Measurements from ENCODE around the gene TREH.

The TREH gene

DNA sequence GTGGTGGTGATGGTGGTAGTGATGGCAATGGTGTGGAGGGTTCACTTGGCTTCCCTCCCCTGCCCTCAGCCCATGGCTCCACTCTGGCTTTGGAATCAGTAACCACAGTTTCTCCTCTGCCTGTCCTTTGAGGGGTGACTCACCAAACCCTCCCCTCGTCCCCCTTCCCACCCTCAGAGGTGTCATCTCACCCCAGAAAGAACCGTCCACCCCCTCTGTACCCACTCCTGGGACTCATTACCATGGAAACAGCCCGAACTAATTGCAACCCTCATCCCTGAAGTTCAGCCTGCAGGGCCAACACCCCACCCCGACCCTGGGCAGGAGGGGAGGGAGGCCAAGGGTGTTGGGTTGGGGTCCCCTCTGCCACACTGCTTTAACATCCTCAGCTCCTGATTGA lies 45.5 kb downstream of the TREH start:
- Histone ChIP-seq H2BK5ac (ENCODE audit: low read depth, low read length, poor library complexity, severe bottlenecking) (no peak overlapping the region), H3K4me2 (ENCODE audit: low read length, poor library complexity, severe bottlenecking) (no peak overlapping the region), H3K14ac (ENCODE audit: low read length in 2 of 2) (no peak overlapping the region), H2BK15ac (ENCODE audit: low read depth, poor library complexity, severe bottlenecking) (no peak overlapping the region), H3K18ac (ENCODE audit: low read depth in 1 of 2, low read length in 2 of 2) (peak overlapping the region in 1 of 2 experiments; percentile 41), H3K4me3 (ENCODE audit: insufficient read depth in 1 of 2, low read depth in 1 of 2, low read length in 2 of 2) (peak overlapping the region in 1 of 2 experiments; percentile 24), H2BK120ac (ENCODE audit: low read depth, low read length) (no peak overlapping the region), H2AK5ac (ENCODE audit: low read length, severe bottlenecking) (no peak overlapping the region), H4K91ac (ENCODE audit: low read length) (no peak overlapping the region), H3K4me1 (ENCODE audit: control insufficient read depth, insufficient read depth, low read depth, low read length) (peaks cover 33% of the 10 kb centered on the region), H3K79me1 (replicated peaks; ENCODE audit: low read length, poor library complexity, severe bottlenecking) (peaks cover 50% of the 10 kb centered on the region), H3K27me3 (ENCODE audit: control insufficient read depth in 1 of 2, insufficient read depth in 1 of 2, low read length in 2 of 2) (no peaks in the 10 kb centered on the region), H2BK12ac (ENCODE audit: low read length in 2 of 2) (no peak overlapping the region), H3K36me3 (ENCODE audit: control insufficient read depth in 1 of 2, insufficient read depth in 2 of 2, low read depth in 1 of 2, low read length in 2 of 2) (peaks cover 82 to 94% of the 10 kb centered on the region in 2 experiments), H4K8ac (ENCODE audit: low read length) (no peak overlapping the region), H3K9ac (ENCODE audit: low read length) (peak overlapping the region; percentile 78), H2AFZ (ENCODE audit: low read depth, low read length) (no peak overlapping the region), H3K23ac (ENCODE audit: low read length in 2 of 2) (no peak overlapping the region), H3K4ac (ENCODE audit: low read depth in 1 of 2, low read length in 2 of 2) (no peak overlapping the region), H3K27ac (ENCODE audit: low read length, poor library complexity, severe bottlenecking) (no peak overlapping the region), H3K9me3 (ENCODE audit: control insufficient read depth, low read length) (no peaks in the 10 kb centered on the region)
- peak; percentile 59 for DNase-seq
- 58% methylated on average over 2 of the region's 4 CpGs for WGBS

DNA sequence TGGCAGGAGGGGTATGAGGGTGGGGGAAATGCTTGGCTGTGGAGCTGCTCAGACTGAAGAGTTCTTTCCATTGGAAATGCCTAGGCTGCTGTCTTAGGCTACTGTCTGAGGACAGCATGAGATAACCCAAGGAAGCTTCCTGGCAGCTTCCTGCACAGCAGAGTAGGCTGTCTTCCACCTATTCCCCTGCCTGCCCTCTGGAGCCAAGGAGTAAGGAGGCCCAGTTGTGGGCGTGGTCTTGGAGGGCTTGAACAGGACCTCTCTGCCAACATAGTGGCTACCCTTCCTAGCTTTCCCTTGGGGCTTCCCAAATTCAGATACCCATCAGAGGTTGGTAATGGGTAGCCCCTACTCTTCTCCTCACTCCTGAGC lies 46.1 kb downstream of the TREH start:
- H3K4me1 ChIP-seq (ENCODE audit: control insufficient read depth, insufficient read depth, low read depth, low read length) = peaks cover 33% of the 10 kb centered on the region
- H2BK12ac ChIP-seq (ENCODE audit: low read length in 2 of 2) = peak overlapping the region in 1 of 2 experiments; percentile 22
- peaks cover 49% of the 10 kb centered on the region for H3K79me1 ChIP-seq (replicated peaks; ENCODE audit: low read length, poor library complexity, severe bottlenecking)
- no peak overlapping the region for H3K27ac ChIP-seq (ENCODE audit: low read length, poor library complexity, severe bottlenecking)
- H3K23ac ChIP-seq (ENCODE audit: low read length in 2 of 2) = no peak overlapping the region
- peaks cover 82 to 93% of the 10 kb centered on the region in 2 experiments for H3K36me3 ChIP-seq (ENCODE audit: control insufficient read depth in 1 of 2, insufficient read depth in 2 of 2, low read depth in 1 of 2, low read length in 2 of 2)
- no peak overlapping the region for H3K14ac ChIP-seq (ENCODE audit: low read length in 2 of 2)
- no peak overlapping the region for H3K18ac ChIP-seq (ENCODE audit: low read depth in 1 of 2, low read length in 2 of 2)
- WGBS = 100% methylated on average over 1 of the region's 1 CpG
- H2BK15ac ChIP-seq (ENCODE audit: low read depth, poor library complexity, severe bottlenecking) = no peak overlapping the region
- H4K8ac ChIP-seq (ENCODE audit: low read length) = peak overlapping the region; percentile 9
- no peak overlapping the region for H3K4me2 ChIP-seq (ENCODE audit: low read length, poor library complexity, severe bottlenecking)
- H3K4ac ChIP-seq (ENCODE audit: low read depth in 1 of 2, low read length in 2 of 2) = no peak overlapping the region
- H3K9ac ChIP-seq (ENCODE audit: low read length) = peak overlapping the region; percentile 78
- no peak overlapping the region for H2AFZ ChIP-seq (ENCODE audit: low read depth, low read length)
- H3K9me3 ChIP-seq (ENCODE audit: control insufficient read depth, low read length) = no peaks in the 10 kb centered on the region
- H3K4me3 ChIP-seq (ENCODE audit: insufficient read depth in 1 of 2, low read depth in 1 of 2, low read length in 2 of 2) = peak overlapping the region in 1 of 2 experiments; percentile 24
- H2BK120ac ChIP-seq (ENCODE audit: low read depth, low read length) = no peak overlapping the region
- DNase-seq = no peak
- no peaks in the 10 kb centered on the region for H3K27me3 ChIP-seq (ENCODE audit: control insufficient read depth in 1 of 2, insufficient read depth in 1 of 2, low read length in 2 of 2)
- no peak overlapping the region for H2AK5ac ChIP-seq (ENCODE audit: low read length, severe bottlenecking)
- H2BK5ac ChIP-seq (ENCODE audit: low read depth, low read length, poor library complexity, severe bottlenecking) = no peak overlapping the region
- no peak overlapping the region for H4K91ac ChIP-seq (ENCODE audit: low read length)

DNA sequence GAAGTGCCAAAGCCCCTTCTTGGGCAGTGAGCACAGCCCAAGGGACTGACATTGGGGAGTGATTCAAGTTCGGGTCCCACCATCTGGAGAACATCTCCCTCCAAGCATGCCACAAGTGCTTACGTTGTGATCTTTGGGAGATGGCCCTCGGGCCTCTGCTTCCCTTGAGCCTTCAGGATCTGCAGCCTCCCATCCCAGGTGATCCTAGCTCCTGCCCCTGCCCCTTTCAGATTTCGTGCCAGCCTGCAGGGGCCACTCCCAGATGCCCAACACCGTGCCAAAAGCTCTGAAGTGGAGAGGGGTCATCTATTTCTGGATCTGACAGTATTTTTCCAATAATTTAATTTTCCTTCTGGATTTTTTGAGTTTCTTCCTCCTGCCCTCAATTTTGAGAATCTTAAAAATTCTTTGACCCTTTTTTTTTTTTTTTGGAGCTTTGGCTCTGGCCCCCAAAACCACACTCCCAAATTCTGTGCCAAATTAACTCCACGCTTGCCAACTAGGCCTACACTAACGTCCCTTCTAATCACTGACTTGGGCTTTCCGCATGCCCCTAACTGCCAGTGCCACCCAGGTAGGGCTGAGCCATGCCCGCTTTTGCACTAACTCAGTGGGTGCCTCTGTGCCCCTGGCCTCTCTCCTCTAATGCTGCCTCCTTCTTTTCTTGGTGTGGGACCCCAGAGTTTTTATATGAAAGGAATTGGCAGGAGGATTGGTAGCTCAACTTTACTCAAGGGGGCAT lies 46.7 kb downstream of the TREH start:
- H3K4me1 ChIP-seq (ENCODE audit: control insufficient read depth, insufficient read depth, low read depth, low read length) = peaks cover 33% of the 10 kb centered on the region
- no peak overlapping the region for H2BK15ac ChIP-seq (ENCODE audit: low read depth, poor library complexity, severe bottlenecking)
- H3K27ac ChIP-seq (ENCODE audit: low read length, poor library complexity, severe bottlenecking) = no peak overlapping the region
- H3K18ac ChIP-seq (ENCODE audit: low read depth in 1 of 2, low read length in 2 of 2) = no peak overlapping the region
- H2BK12ac ChIP-seq (ENCODE audit: low read length in 2 of 2) = no peak overlapping the region
- no peaks in the 10 kb centered on the region for H3K9me3 ChIP-seq (ENCODE audit: control insufficient read depth, low read length)
- H4K91ac ChIP-seq (ENCODE audit: low read length) = no peak overlapping the region
- H3K23ac ChIP-seq (ENCODE audit: low read length in 2 of 2) = no peak overlapping the region
- 91% methylated on average over 8 of the region's 9 CpGs for WGBS
- no peak overlapping the region for H3K4me3 ChIP-seq (ENCODE audit: insufficient read depth in 1 of 2, low read depth in 1 of 2, low read length in 2 of 2)
- H2BK5ac ChIP-seq (ENCODE audit: low read depth, low read length, poor library complexity, severe bottlenecking) = no peak overlapping the region
- no peak overlapping the region for H2AFZ ChIP-seq (ENCODE audit: low read depth, low read length)
- DNase-seq = no peak
- peak overlapping the region in 1 of 2 experiments; percentile 19 for H3K14ac ChIP-seq (ENCODE audit: low read length in 2 of 2)
- H2BK120ac ChIP-seq (ENCODE audit: low read depth, low read length) = no peak overlapping the region
- peaks cover 82 to 95% of the 10 kb centered on the region in 2 experiments for H3K36me3 ChIP-seq (ENCODE audit: control insufficient read depth in 1 of 2, insufficient read depth in 2 of 2, low read depth in 1 of 2, low read length in 2 of 2)
- no peak overlapping the region for H4K8ac ChIP-seq (ENCODE audit: low read length)
- peaks cover 51% of the 10 kb centered on the region for H3K79me1 ChIP-seq (replicated peaks; ENCODE audit: low read length, poor library complexity, severe bottlenecking)
- H3K9ac ChIP-seq (ENCODE audit: low read length) = no peak overlapping the region
- H3K4ac ChIP-seq (ENCODE audit: low read depth in 1 of 2, low read length in 2 of 2) = no peak overlapping the region
- no peak overlapping the region for H2AK5ac ChIP-seq (ENCODE audit: low read length, severe bottlenecking)
- H3K4me2 ChIP-seq (ENCODE audit: low read length, poor library complexity, severe bottlenecking) = no peak overlapping the region
- no peaks in the 10 kb centered on the region for H3K27me3 ChIP-seq (ENCODE audit: control insufficient read depth in 1 of 2, insufficient read depth in 1 of 2, low read length in 2 of 2)

DNA sequence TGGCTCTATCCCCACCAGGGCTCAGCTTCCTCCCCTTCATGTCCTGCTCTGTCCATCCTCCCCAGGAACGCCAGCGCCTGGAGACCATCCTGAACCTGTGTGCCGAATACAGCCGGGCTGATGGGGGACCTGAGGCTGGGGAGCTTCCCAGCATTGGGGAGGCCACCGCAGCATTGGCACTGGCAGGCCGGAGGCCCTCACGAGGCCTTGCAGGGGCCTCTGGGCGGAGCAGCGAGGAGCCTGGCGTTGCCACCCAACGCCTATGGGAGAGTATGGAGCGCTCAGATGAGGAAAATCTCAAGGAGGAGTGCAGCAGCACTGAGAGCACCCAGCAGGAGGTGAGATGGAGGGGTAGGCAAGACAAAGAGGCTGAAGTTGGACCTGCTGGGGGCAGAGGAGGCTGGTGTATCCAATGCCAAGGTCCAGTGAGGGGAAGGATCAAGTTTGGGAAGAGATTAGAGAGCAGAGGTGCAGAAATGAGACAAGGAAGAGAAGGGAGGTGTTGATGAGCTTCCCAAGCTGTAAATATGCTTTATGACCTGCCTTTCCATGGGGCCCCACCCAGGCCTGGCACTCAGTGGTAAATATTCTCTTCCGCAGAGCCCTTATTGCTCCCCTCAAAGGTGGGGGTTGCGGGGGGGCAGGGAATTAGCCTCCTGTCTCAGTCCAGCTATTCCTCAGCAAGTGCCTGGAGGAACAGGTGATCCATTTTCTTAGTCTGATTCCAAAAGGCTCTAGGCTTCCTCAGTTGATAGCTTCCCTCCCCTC lies 48.1 kb downstream of the TREH start:
- Histone ChIP-seq H2BK12ac (ENCODE audit: low read length in 2 of 2) (no peak overlapping the region), H3K27me3 (ENCODE audit: control insufficient read depth in 1 of 2, insufficient read depth in 1 of 2, low read length in 2 of 2) (no peaks in the 10 kb centered on the region), H2BK15ac (ENCODE audit: low read depth, poor library complexity, severe bottlenecking) (no peak overlapping the region), H2BK120ac (ENCODE audit: low read depth, low read length) (no peak overlapping the region), H3K4ac (ENCODE audit: low read depth in 1 of 2, low read length in 2 of 2) (no peak overlapping the region), H2AK5ac (ENCODE audit: low read length, severe bottlenecking) (no peak overlapping the region), H3K27ac (ENCODE audit: low read length, poor library complexity, severe bottlenecking) (no peak overlapping the region), H3K79me1 (replicated peaks; ENCODE audit: low read length, poor library complexity, severe bottlenecking) (peaks cover 56% of the 10 kb centered on the region), H3K9me3 (ENCODE audit: control insufficient read depth, low read length) (no peaks in the 10 kb centered on the region), H4K91ac (ENCODE audit: low read length) (no peak overlapping the region), H3K4me1 (ENCODE audit: control insufficient read depth, insufficient read depth, low read depth, low read length) (peaks cover 33% of the 10 kb centered on the region), H3K23ac (ENCODE audit: low read length in 2 of 2) (no peak overlapping the region), H3K9ac (ENCODE audit: low read length) (no peak overlapping the region), H4K8ac (ENCODE audit: low read length) (no peak overlapping the region), H2BK5ac (ENCODE audit: low read depth, low read length, poor library complexity, severe bottlenecking) (no peak overlapping the region), H3K14ac (ENCODE audit: low read length in 2 of 2) (no peak overlapping the region), H3K4me3 (ENCODE audit: insufficient read depth in 1 of 2, low read depth in 1 of 2, low read length in 2 of 2) (no peak overlapping the region), H3K18ac (ENCODE audit: low read depth in 1 of 2, low read length in 2 of 2) (no peak overlapping the region), H3K4me2 (ENCODE audit: low read length, poor library complexity, severe bottlenecking) (no peak overlapping the region), H2AFZ (ENCODE audit: low read depth, low read length) (no peak overlapping the region), H3K36me3 (ENCODE audit: control insufficient read depth in 1 of 2, insufficient read depth in 2 of 2, low read depth in 1 of 2, low read length in 2 of 2) (peaks cover 87 to 98% of the 10 kb centered on the region in 2 experiments)
- WGBS = 93% methylated on average over 14 of the region's 14 CpGs
- DNase-seq = no peak
